22Rv1 (cell line): ENCODE data around the gene PNLIPRP2.

ENCODE experiments used
- H3K27ac ChIP-seq: fragments of 450-650 bp; 2 replicates; pipeline ENCODE4 v1.5.1; 2017
- CTCF ChIP-seq: fragments of 450-650 bp; IDR thresholded peaks from 2 replicates; pipeline ENCODE4 v1.5.1; 2017; ENCODE audit warnings: mild to moderate bottlenecking
- ZFX ChIP-seq: fragments of 450-650 bp; IDR thresholded peaks from 2 replicates; pipeline ENCODE4 v1.6.1; 2017; ENCODE audit warnings: antibody characterized with exemption, borderline replicate concordance

PNLIPRP2 gene

GRCh38 chr10:116593139-116593740, 27.5 kb upstream of the PNLIPRP2 start:
- TF ChIP-seq ZFX, result no peak
- TF ChIP-seq CTCF, result no peak
- H3K27ac ChIP-seq, result no peak overlapping the region

GRCh38 chr10:116594525-116595035, 26.2 kb upstream of the PNLIPRP2 start:
- no peak for TF ChIP-seq CTCF
- no peak for TF ChIP-seq ZFX
- H3K27ac ChIP-seq, result no peak overlapping the region

- no peak for TF ChIP-seq CTCF
- no peak for TF ChIP-seq ZFX
- H3K27ac ChIP-seq, result no peak overlapping the region
Observed at GRCh38 chr10:116596062-116596461, 24.7 kb upstream of the PNLIPRP2 start.

GRCh38 chr10:116597543-116597942, 23.2 kb upstream of the PNLIPRP2 start:
- H3K27ac ChIP-seq, result no peak overlapping the region
- TF ChIP-seq ZFX, result no peak
- TF ChIP-seq CTCF, result no peak

GRCh38 chr10:116598329-116598728, 22.4 kb upstream of the PNLIPRP2 start:
- TF ChIP-seq ZFX (no peak), CTCF (no peak)
- no peak overlapping the region for H3K27ac ChIP-seq

GRCh38 chr10:116599991-116600390, 20.8 kb upstream of the PNLIPRP2 start:
- no peak overlapping the region for H3K27ac ChIP-seq
- TF ChIP-seq CTCF (no peak), ZFX (no peak)

- TF ChIP-seq ZFX (no peak), CTCF (no peak)
- no peak overlapping the region for H3K27ac ChIP-seq
Observed at GRCh38 chr10:116602648-116603400, 17.9 kb upstream of the PNLIPRP2 start.
